AG04450 (cell line): ENCODE measurements around the gene FOXS1. TPM values are rescaled to one million over a fixed set of nuclear protein-coding genes. Genes with fewer than 3 reads are reported as not detected.

Experiments used
- CTCF ChIA-PET: fragments of 300-600, 350-600 bp; formaldehyde crosslinking; extraction: SDS; loops from one replicate; lab custom pipeline; 2022; ENCODE audit warnings: antibody characterized with exemption, inconsistent platforms; lab: Charles Lee
- POLR2A ChIA-PET: fragments of 350-600 bp; formaldehyde crosslinking; extraction: SDS; loops from one replicate; lab custom pipeline; 2021; ENCODE audit warnings: antibody characterized with exemption, inconsistent platforms; lab: Yijun Ruan, JAX
- DNase-seq: peaks from one replicate; pipeline ENCODE4 v3.0.0-alpha.2; 2011; ENCODE audit warnings: low read depth, low spot score
- H3K27ac ChIP-seq: one replicate; pipeline ENCODE4 v1.5.1; 2012; ENCODE audit warnings: low read depth, low read length, control low read depth
- H3K27me3 ChIP-seq: one replicate; pipeline ENCODE4 v1.6.0; 2012; ENCODE audit warnings: low read length; ENCODE audit not compliant: control insufficient read depth, insufficient read depth
- H3K4me3 ChIP-seq: 2 replicates; pipeline ENCODE4 v1.5.1; 2011; ENCODE audit warnings: mild to moderate bottlenecking, low read depth, low read length, control low read depth
- H3K9me3 ChIP-seq: 2 replicates; pipeline ENCODE4 v1.5.1; 2012; ENCODE audit warnings: low read length; ENCODE audit not compliant: control insufficient read depth, insufficient read depth
- CTCF ChIP-seq: IDR thresholded peaks from 2 replicates; pipeline ENCODE4 v1.5.1; 2011; ENCODE audit warnings: low read depth, low read length, control low read depth, inconsistent platforms
- polyA plus RNA-seq: library from polyadenylated mRNA; depleted of rRNA; stranded (reverse); fragments of >200 nt; gene quantifications from 2 replicates; pipeline ENCODE4 v1.2.3, GENCODE V29; 2011

The FOXS1 gene
- polyA plus RNA-seq, 1 experiment: not detected

DNA sequence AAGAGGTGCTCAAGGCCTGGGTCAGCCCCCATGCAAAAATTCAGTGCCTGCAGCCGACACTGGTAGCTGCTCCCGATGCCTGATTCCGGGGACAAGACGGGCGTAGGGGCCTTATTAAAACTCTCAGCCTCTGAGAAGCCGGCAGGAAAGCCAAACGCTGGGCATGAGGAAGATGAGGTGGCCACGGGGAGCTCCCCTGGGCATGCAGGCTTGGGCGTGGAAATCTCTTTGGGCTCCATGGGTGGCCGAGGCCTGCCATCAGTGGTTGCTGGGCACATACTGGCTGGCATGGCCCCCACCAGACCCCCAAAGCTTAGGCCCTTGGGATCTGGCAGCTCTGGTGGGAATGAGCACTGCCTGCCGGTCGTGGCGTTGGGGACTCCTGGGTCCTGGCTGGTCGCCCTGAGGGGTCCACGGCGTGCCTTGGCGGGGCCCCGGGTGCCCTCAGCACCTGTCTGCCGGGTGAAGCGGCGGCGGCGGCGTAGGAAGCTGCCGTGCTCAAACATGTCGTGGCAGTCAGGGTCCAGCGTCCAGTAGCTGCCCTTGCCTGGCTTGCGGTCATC lies 586 bp downstream of the FOXS1 start:
- Histone ChIP-seq H3K27me3 (peaks cover 28% of the 10 kb centered on the region), H3K9me3 (no peaks in the 10 kb centered on the region), H3K27ac (no peak overlapping the region), H3K4me3 (no peak overlapping the region)
- no peak for DNase-seq
- ChIA-PET POLR2A (no interaction called here), CTCF (interaction anchor here (0.9 to 1.2 kb wide), 2 partner anchors 11 to 21 kb away, joined by 6 to 7 read pairs; no protein-coding TSS in a partner anchor)
- no peak for TF ChIP-seq CTCF

GRCh38 chr20:31843881-31844280 lies 1.5 kb downstream of the FOXS1 start:
- TF ChIP-seq CTCF: no peak
- no peak overlapping the region for H3K4me3 ChIP-seq
- H3K9me3 ChIP-seq: no peaks in the 10 kb centered on the region
- no peak overlapping the region for H3K27ac ChIP-seq
- peaks cover 18% of the 10 kb centered on the region for H3K27me3 ChIP-seq
- POLR2A ChIA-PET: no interaction called here
- no peak for DNase-seq
- CTCF ChIA-PET: interaction anchor here (0.7 kb wide), 1 partner anchor 9 kb away, joined by 3 read pairs; no protein-coding TSS in a partner anchor

GRCh38 chr20:31843288-31843687 lies 2.1 kb downstream of the FOXS1 start:
- DNase-seq: no peak
- H3K4me3 ChIP-seq: no peak overlapping the region
- no peak overlapping the region for H3K27ac ChIP-seq
- H3K27me3 ChIP-seq: peaks cover 13% of the 10 kb centered on the region
- TF ChIP-seq CTCF: no peak
- ChIA-PET POLR2A (no interaction called here), CTCF (interaction anchor here (1.0 kb wide), 1 partner anchor 9 kb away, joined by 4 read pairs; no protein-coding TSS in a partner anchor)
- H3K9me3 ChIP-seq: no peaks in the 10 kb centered on the region

DNA sequence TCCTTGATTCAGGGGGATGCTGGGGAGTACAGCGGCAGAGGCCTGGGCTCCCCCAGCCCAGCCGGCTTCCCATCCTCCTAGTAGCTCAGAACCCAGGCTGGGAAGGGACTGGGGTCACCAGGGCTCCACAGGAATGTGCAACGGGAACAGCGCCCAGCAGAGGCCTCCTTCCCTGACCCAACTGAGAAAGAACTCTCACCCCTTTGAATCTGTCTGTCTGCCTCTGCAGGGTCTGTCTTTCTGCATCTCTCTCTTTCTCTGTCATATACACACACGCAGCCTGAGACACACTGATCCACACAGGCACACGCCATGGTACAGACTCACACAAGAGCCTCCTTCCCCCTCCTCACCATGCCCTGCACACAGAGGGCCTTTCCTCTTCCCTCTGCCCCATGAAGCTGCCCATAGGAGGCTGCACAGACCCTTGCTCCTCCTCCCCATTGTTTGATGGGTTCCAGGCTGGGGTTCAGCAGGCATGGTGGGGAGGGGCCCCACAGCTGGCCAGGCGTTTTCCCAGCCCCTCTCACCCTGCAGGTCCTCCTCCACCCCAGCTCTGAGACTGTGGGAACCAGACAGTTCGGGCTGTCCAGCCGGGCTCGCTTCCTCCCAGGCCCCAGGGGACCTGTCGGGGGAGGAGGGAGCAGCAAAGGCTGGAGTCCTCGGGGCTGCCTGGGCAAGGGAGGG lies 2.8 kb downstream of the FOXS1 start:
- ChIA-PET POLR2A (no interaction called here), CTCF (interaction anchor here (1.0 to 1.1 kb wide), 3 partner anchors 10 to 12 kb away, joined by 3 to 4 read pairs (median 4); no protein-coding TSS in a partner anchor)
- Histone ChIP-seq H3K4me3 (no peak overlapping the region), H3K9me3 (no peaks in the 10 kb centered on the region), H3K27ac (peak overlapping the region; percentile 2), H3K27me3 (peaks cover 7% of the 10 kb centered on the region)
- TF ChIP-seq CTCF: 0 out of 2 replicates have a peak, but pooled peaks have one; percentile 5
- no peak for DNase-seq

GRCh38 chr20:31841928-31842327 lies 3.5 kb downstream of the FOXS1 start:
- no peak overlapping the region for H3K27ac ChIP-seq
- POLR2A ChIA-PET: no interaction called here
- no peak overlapping the region for H3K4me3 ChIP-seq
- DNase-seq: no peak
- peaks cover 2% of the 10 kb centered on the region for H3K27me3 ChIP-seq
- CTCF ChIA-PET: interaction anchor here (1.0 to 1.1 kb wide), 2 partner anchors 11 to 13 kb away, joined by 3 to 4 read pairs; no protein-coding TSS in a partner anchor
- no peaks in the 10 kb centered on the region for H3K9me3 ChIP-seq
- no peak for TF ChIP-seq CTCF
